ENCODE results near the gene GSG1L. TPM values are rescaled to one million over a fixed set of nuclear protein-coding genes. Genes with fewer than 3 reads are reported as not detected.

The GSG1L gene
- total RNA-seq, 1 donor from 2014 or later = 1.4 TPM

GRCh38 chr16:28108590-28109247 lies 45.2 kb upstream of the GSG1L start:
- H3K36me3 Mint-ChIP-seq = peaks cover 28% of the 10 kb centered on the region
- H3K4me1 Mint-ChIP-seq (ENCODE audit: unreplicated experiment) = peaks cover 7% of the 10 kb centered on the region
- no peak overlapping the region for H3K4me3 Mint-ChIP-seq
- no peaks in the 10 kb centered on the region for H3K9me3 Mint-ChIP-seq
- H3K27me3 Mint-ChIP-seq = no peaks in the 10 kb centered on the region
- no peak overlapping the region for H3K27ac Mint-ChIP-seq
- DNase-seq (ENCODE audit: extremely low spot score, unreplicated experiment) = no peak
- no peak for TF ChIP-seq CTCF (conservative IDR thresholded peaks at IDR 0.05)

GRCh38 chr16:28107232-28107631 lies 43.7 kb upstream of the GSG1L start:
- Mint-ChIP-seq H3K9me3 (no peaks in the 10 kb centered on the region), H3K27ac (no peak overlapping the region), H3K4me1 (ENCODE audit: unreplicated experiment) (peaks cover 7% of the 10 kb centered on the region), H3K27me3 (no peaks in the 10 kb centered on the region), H3K4me3 (no peak overlapping the region), H3K36me3 (peaks cover 31% of the 10 kb centered on the region)
- no peak for DNase-seq (ENCODE audit: extremely low spot score, unreplicated experiment)
- TF ChIP-seq CTCF (conservative IDR thresholded peaks at IDR 0.05) = no peak

GRCh38 chr16:28106467-28107215 lies 43.1 kb upstream of the GSG1L start:
- Mint-ChIP-seq H3K4me1 (ENCODE audit: unreplicated experiment) (peaks cover 7% of the 10 kb centered on the region), H3K36me3 (peaks cover 35% of the 10 kb centered on the region), H3K4me3 (no peak overlapping the region), H3K27me3 (no peaks in the 10 kb centered on the region), H3K27ac (no peak overlapping the region), H3K9me3 (no peaks in the 10 kb centered on the region)
- TF ChIP-seq CTCF (conservative IDR thresholded peaks at IDR 0.05) = no peak
- no peak for DNase-seq (ENCODE audit: extremely low spot score, unreplicated experiment)

- H3K27me3 Mint-ChIP-seq = no peaks in the 10 kb centered on the region
- DNase-seq (ENCODE audit: extremely low spot score, unreplicated experiment) = no peak
- peaks cover 7% of the 10 kb centered on the region for H3K4me1 Mint-ChIP-seq (ENCODE audit: unreplicated experiment)
- H3K36me3 Mint-ChIP-seq = peaks cover 35% of the 10 kb centered on the region
- H3K9me3 Mint-ChIP-seq = no peaks in the 10 kb centered on the region
- TF ChIP-seq CTCF (conservative IDR thresholded peaks at IDR 0.05) = no peak
- H3K4me3 Mint-ChIP-seq = no peak overlapping the region
- H3K27ac Mint-ChIP-seq = peak overlapping the region; percentile 33
Measured at GRCh38 chr16:28105954-28106353, 42.4 kb upstream of the GSG1L start.

GRCh38 chr16:28105297-28105696 lies 41.8 kb upstream of the GSG1L start:
- Mint-ChIP-seq H3K4me3 (no peak overlapping the region), H3K9me3 (no peaks in the 10 kb centered on the region), H3K27ac (peak overlapping the region; percentile 33), H3K27me3 (no peaks in the 10 kb centered on the region), H3K36me3 (peaks cover 33% of the 10 kb centered on the region), H3K4me1 (ENCODE audit: unreplicated experiment) (peaks cover 7% of the 10 kb centered on the region)
- no peak for TF ChIP-seq CTCF (conservative IDR thresholded peaks at IDR 0.05)
- DNase-seq (ENCODE audit: extremely low spot score, unreplicated experiment) = no peak
